Anterior cingulate cortex (tissue), 58 donors: ENCODE measurements around the gene NCKAP5L.
"Not testable (repeated sequence)": the region's sequence is repeated elsewhere in the genome, so short reads cannot be mapped to it uniquely, and the experiment has no call there.

Experiments used
- DNase-seq, 58 donors: peaks; one replicate each; lab custom pipeline; 2025; lab: John Stamatoyannopoulos, UW

The NCKAP5L gene

GRCh38 chr12:49828133-49829091, at the start of gene NCKAP5L:
Gene NCKAP5L (minus strand): TSS chr12:49828413. CDS start chr12:49804044, 24,369 bp downstream.
- peak; percentile 65 to 96 (median 90) for DNase-seq

- peak in 1 of 58 donors; percentile 27 for DNase-seq
Observed at GRCh38 chr12:49877066-49877465, 48.9 kb upstream of the NCKAP5L start.

- DNase-seq, result no peak
Observed at GRCh38 chr12:49876070-49876469, 47.9 kb upstream of the NCKAP5L start.

- no peak for DNase-seq
Observed at GRCh38 chr12:49875115-49875720, 47.0 kb upstream of the NCKAP5L start.

GRCh38 chr12:49874142-49874897, 46.1 kb upstream of the NCKAP5L start:
- DNase-seq, result peak in 24 of 58 donors; percentile 13 to 69 (median 44)

GRCh38 chr12:49873361-49873934, 45.2 kb upstream of the NCKAP5L start:
- peak in 11 of 58 donors; percentile 12 to 45 (median 34) for DNase-seq

GRCh38 chr12:49872781-49873181, 44.6 kb upstream of the NCKAP5L start:
- DNase-seq, result peak in 12 of 58 donors; percentile 17 to 61 (median 36)

- no peak for DNase-seq
Observed at GRCh38 chr12:49872381-49872780, 44.2 kb upstream of the NCKAP5L start.

- not testable (repeated sequence) for DNase-seq
Observed at GRCh38 chr12:49871811-49872251, 43.6 kb upstream of the NCKAP5L start.

- DNase-seq, result no peak
Observed at GRCh38 chr12:49871263-49871561, 43.0 kb upstream of the NCKAP5L start.

- DNase-seq, result no peak
Observed at GRCh38 chr12:49870501-49871262, 42.5 kb upstream of the NCKAP5L start.

- DNase-seq, result no peak
Observed at GRCh38 chr12:49869816-49870500, 41.7 kb upstream of the NCKAP5L start.

- DNase-seq, result peak in 46 of 58 donors; percentile 21 to 82 (median 62)
Observed at GRCh38 chr12:49868952-49869815, 41.0 kb upstream of the NCKAP5L start.

GRCh38 chr12:49868449-49868848, 40.2 kb upstream of the NCKAP5L start:
- DNase-seq, result no peak

- peak in 1 of 58 donors; percentile 14 for DNase-seq
Observed at GRCh38 chr12:49867570-49868341, 39.5 kb upstream of the NCKAP5L start.

GRCh38 chr12:49866859-49867569, 38.8 kb upstream of the NCKAP5L start:
- peak in 47 of 58 donors; percentile 7 to 78 (median 44) for DNase-seq

GRCh38 chr12:49865782-49866135, 37.5 kb upstream of the NCKAP5L start:
- no peak for DNase-seq
